Lung (tissue), 12 donors: ENCODE measurements around the gene PPM1B. TPM values are rescaled to one million over a fixed set of nuclear protein-coding genes. Genes with fewer than 3 reads are reported as not detected.
"Not testable (repeated sequence)": the region's sequence is repeated elsewhere in the genome, so short reads cannot be mapped to it uniquely, and the experiment has no call there.

Experiments
- ATAC-seq: fragments of 200-7000 bp; cut with Tn5 transposase; one replicate; pipeline ENCODE4 v1.9.1; 2020; ENCODE audit warnings: moderate number of reproducible peaks; ENCODE audit not compliant: insufficient read depth, low FRiP score
- DNase-seq, 3 donors: peaks; one replicate each; pipeline ENCODE4 v3.0.0-alpha.2; 2013 to 2017
- H3K27ac ChIP-seq, 2 donors: one replicate each; pipeline ENCODE4 v1.5.1; 2013; ENCODE audit warnings: mild to moderate bottlenecking in 2 of 2, moderate library complexity in 2 of 2, control low read depth in 1 of 2, inconsistent platforms in 1 of 2, low read depth in 1 of 2, low read length in 1 of 2
- H3K27me3 ChIP-seq, 3 donors: one replicate each; pipeline ENCODE4 v1.5.1; 2013; ENCODE audit warnings: low read length in 2 of 3; ENCODE audit not compliant: control insufficient read depth in 3 of 3, insufficient read depth in 3 of 3
- H3K36me3 ChIP-seq, 4 donors: one replicate each; pipeline ENCODE4 v1.5.1; 2013; ENCODE audit warnings: low read length in 4 of 4, mild to moderate bottlenecking in 1 of 4, moderate library complexity in 1 of 4; ENCODE audit not compliant: control insufficient read depth in 4 of 4, insufficient read depth in 4 of 4
- H3K4me1 ChIP-seq, 5 donors: one replicate each; pipeline ENCODE4 v1.5.1; 2013; ENCODE audit warnings: low read length in 5 of 5, mild to moderate bottlenecking in 2 of 5, moderate library complexity in 1 of 5; ENCODE audit not compliant: control insufficient read depth in 5 of 5, insufficient read depth in 5 of 5
- H3K4me3 ChIP-seq: one replicate; pipeline ENCODE4 v1.5.1; 2013; ENCODE audit warnings: mild to moderate bottlenecking, control low read depth, moderate library complexity
- H3K9ac ChIP-seq, 2 donors: one replicate each; pipeline ENCODE4 v1.5.1; 2013; ENCODE audit warnings: low read length in 2 of 2, control low read depth in 1 of 2; ENCODE audit not compliant: insufficient read depth in 1 of 2
- H3K9me3 ChIP-seq, 4 donors: one replicate each; pipeline ENCODE4 v1.5.1; 2013; ENCODE audit warnings: low read length in 3 of 4, mild to moderate bottlenecking in 1 of 4, moderate library complexity in 1 of 4; ENCODE audit not compliant: control insufficient read depth in 4 of 4, insufficient read depth in 3 of 4
- CTCF ChIP-seq: IDR thresholded peaks from 2 replicates; pipeline ENCODE4 v1.5.1; 2012; ENCODE audit warnings: mild to moderate bottlenecking; ENCODE audit errors: control extremely low read depth, extremely low read depth
- WGBS, 2 donors: extraction: QIAGEN DNeasy Blood & Tissue Kit; methylation state at CpG; one replicate each; pipeline ENCODE4 v1.1.7; 2013; 5-methylcytosine and 5-hydroxymethylcytosine counted together
- polyA plus RNA-seq, 2 donors: library from polyadenylated mRNA; stranded (reverse); fragments of 200-250 nt; gene quantifications; one replicate each; pipeline ENCODE4 v1.2.1, GENCODE V29; 2013
- total RNA-seq, 2 donors: library from RNA; depleted of rRNA in 1 of 2; stranded (reverse); fragments of >200 nt in 1 of 2; gene quantifications; one replicate each; pipeline ENCODE4 v1.2.1, GENCODE V29; 2014 to 2021
- donor health status: control.
- donor health status: control.
- donor health status: Bipolar disorder and iron deficiency.
- donor health status: healthy.
- donor health status: DM: yes; HTN: yes; CAD: no.

Gene PPM1B
- total and polyA plus RNA-seq, 4 donors, result 18.2 to 66.2 (median 29.6) TPM

DNA sequence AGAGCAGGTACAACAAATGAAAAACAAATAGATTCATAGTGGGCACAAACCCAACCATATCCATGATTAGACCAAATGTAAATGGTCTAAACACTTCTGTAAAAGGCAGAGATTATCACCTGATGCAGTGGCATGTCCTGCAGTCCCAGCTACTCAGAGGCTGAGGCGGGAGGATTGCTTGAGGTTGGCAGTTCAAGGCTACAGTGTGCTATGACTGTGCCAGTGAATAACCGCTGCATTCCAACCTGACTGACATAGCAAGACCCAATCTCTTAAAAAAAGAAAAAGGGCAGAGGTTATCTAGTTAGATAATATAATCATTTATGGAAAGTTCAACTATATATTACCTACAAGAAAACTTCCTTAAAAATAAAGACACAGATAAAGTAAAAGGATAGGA is 85.3 kb downstream of the PPM1B start:
- no peak for ATAC-seq
- Histone ChIP-seq H3K27me3 (no peaks in the 10 kb centered on the region), H3K4me3 (no peak overlapping the region), H3K9ac (no peak overlapping the region), H3K27ac (no peak overlapping the region), H3K4me1 (no peaks in the 10 kb centered on the region), H3K36me3 (no peaks in the 10 kb centered on the region), H3K9me3 (peaks cover 0 to 2% (median 0%) of the 10 kb centered on the region in 4 donors)
- TF ChIP-seq CTCF, result no peak
- WGBS, 2 donors, result 97 to 98% methylated on average over 2 of the region's 2 CpGs
- no peak for DNase-seq

DNA sequence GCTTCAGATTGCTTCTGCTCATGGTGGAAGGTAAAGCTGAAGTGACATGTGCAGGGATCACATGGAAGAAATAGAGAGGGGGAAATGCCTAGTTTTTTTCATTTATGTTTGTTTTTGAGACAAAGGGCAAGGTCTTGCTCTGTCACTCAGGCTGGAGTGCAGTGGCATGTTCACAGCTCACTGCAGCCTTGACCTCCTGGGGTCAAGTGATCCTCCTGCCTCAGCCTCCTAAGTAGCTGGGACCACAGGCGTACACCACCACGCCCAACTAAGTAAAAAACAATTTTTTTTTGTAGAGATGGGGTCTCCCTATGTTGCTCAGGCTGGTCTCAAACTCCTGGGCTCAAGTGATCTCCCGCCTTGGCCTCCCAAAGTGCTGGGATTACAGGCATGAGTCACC is 87.0 kb downstream of the PPM1B start:
- H3K27me3 ChIP-seq, H3K9me3 ChIP-seq, H3K4me3 ChIP-seq, ATAC-seq, H3K9ac ChIP-seq, H3K27ac ChIP-seq, H3K36me3 ChIP-seq, H3K4me1 ChIP-seq, DNase-seq: not testable (repeated sequence)
- WGBS, 2 donors, result 92 to 96% methylated on average over 3 of the region's 3 CpGs

GRCh38 chr2:44257802-44258201 is 89.1 kb downstream of the PPM1B start:
- 96 to 100% methylated on average over 1 of the region's 1 CpG for WGBS, 2 donors
- not testable (repeated sequence) for H3K4me3 ChIP-seq, H3K9me3 ChIP-seq, DNase-seq, H3K9ac ChIP-seq, H3K4me1 ChIP-seq, ATAC-seq, H3K27me3 ChIP-seq, H3K27ac ChIP-seq, H3K36me3 ChIP-seq

DNA sequence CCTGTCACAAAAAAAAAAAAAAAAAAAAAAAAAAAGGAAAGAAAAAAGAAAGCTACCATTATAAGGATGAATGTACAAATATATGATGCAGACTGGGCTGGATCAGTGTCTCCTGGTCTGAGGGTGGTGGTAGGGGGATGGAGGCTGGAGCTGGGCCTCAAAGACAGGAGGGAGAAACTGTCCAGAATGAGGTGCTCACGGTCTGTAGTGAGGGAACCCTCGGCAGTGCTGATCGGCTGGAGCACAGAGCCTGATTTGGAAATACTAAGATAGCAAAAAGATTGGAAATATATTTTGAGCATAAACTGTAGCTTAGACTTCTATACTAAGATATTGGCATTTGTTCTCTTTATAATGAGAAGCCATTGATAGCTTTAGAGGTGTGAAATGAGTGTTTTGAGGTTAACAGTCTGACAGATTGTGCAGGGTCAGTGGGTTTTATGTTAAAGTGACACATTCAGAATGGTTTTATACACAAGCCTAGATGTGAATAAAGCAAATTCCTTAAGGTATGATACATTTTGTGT is 98.7 kb downstream of the PPM1B start:
- Histone ChIP-seq H3K27me3 (no peaks in the 10 kb centered on the region), H3K9ac (no peak overlapping the region), H3K27ac (no peak overlapping the region), H3K4me3 (no peak overlapping the region), H3K9me3 (peaks cover 0 to 2% (median 0%) of the 10 kb centered on the region in 4 donors), H3K36me3 (no peaks in the 10 kb centered on the region), H3K4me1 (no peaks in the 10 kb centered on the region)
- ATAC-seq (no peak), DNase-seq (no peak)
- 85 to 98% methylated on average over 3 of the region's 3 CpGs for WGBS, 2 donors
- TF ChIP-seq CTCF, result no peak
